GM12878 (cell line): ENCODE measurements around the gene TTC5.

Source experiments
- ATF2 ChIP-seq: IDR thresholded peaks from 2 replicates; pipeline ENCODE4 v1.6.1; 2012; ENCODE audit warnings: low read length, inconsistent platforms
- CBFB ChIP-seq: IDR thresholded peaks from 2 replicates; pipeline ENCODE4 v1.6.1; 2016; ENCODE audit warnings: antibody characterized with exemption, low read depth
- CEBPZ ChIP-seq: fragments of 150-350 bp; IDR thresholded peaks from 2 replicates; pipeline ENCODE4 v1.6.1; 2016; ENCODE audit warnings: low read depth, low read length
- CHD4 ChIP-seq: fragments of 200-600 bp; sonication (generic); IDR thresholded peaks from 2 replicates; pipeline ENCODE4 v1.6.1; 2016; ENCODE audit warnings: mild to moderate bottlenecking
- DPF2 ChIP-seq: fragments of 450-650 bp; IDR thresholded peaks from 2 replicates; pipeline ENCODE4 v1.6.1; 2017; ENCODE audit warnings: mild to moderate bottlenecking
- ETV6 ChIP-seq, 2 experiments: fragments of 450-650 bp in 1 of 2; IDR thresholded peaks in 1 of 2; conservative IDR thresholded peaks in 1 of 2; 2 replicates each; pipeline ENCODE4 v1.6.1; 2014; ENCODE audit warnings: antibody characterized with exemption in 1 of 2, borderline replicate concordance in 1 of 2, low read depth in 1 of 2, mild to moderate bottlenecking in 1 of 2, moderate library complexity in 1 of 2
- EZH2 ChIP-seq: IDR thresholded peaks from 2 replicates; pipeline ENCODE4 v1.6.1; 2012; ENCODE audit warnings: low read depth, mild to moderate bottlenecking, control low read depth, inconsistent platforms, low read length, borderline replicate concordance; ENCODE audit not compliant: control insufficient read depth
- MYC ChIP-seq: IDR thresholded peaks from 2 replicates; pipeline ENCODE4 v1.6.1; 2011; ENCODE audit warnings: mild to moderate bottlenecking, low read length, moderate library complexity, inconsistent platforms; ENCODE audit not compliant: insufficient read depth, insufficient replicate concordance, insufficient read length, severe bottlenecking
- POLR2AphosphoS2 ChIP-seq: IDR thresholded peaks from 2 replicates; pipeline ENCODE4 v1.6.1; 2011; ENCODE audit warnings: low read depth, mild to moderate bottlenecking, low read length, improper control_type of control experiment, moderate library complexity
- POLR2AphosphoS5 ChIP-seq: IDR thresholded peaks from 2 replicates; pipeline ENCODE4 v1.6.1; 2011; ENCODE audit warnings: mild to moderate bottlenecking, low read length, inconsistent platforms
- RAD21 ChIP-seq: IDR thresholded peaks from 2 replicates; pipeline ENCODE4 v1.6.1; 2011; ENCODE audit warnings: mild to moderate bottlenecking, low read depth, low read length, moderate library complexity; ENCODE audit not compliant: insufficient read depth
- SUZ12 ChIP-seq: fragments of 200-600 bp; sonication (generic); IDR thresholded peaks from one replicate; pipeline ENCODE4 v1.6.1; 2018; ENCODE audit warnings: antibody characterized with exemption, mild to moderate bottlenecking; ENCODE audit not compliant: unreplicated experiment
- TF ChIP-seq, protein P1 (sequence below): IDR thresholded peaks from 2 replicates; pipeline ENCODE4 v1.6.1; 2012; ENCODE audit warnings: low read depth, low read length, improper control_type of control experiment
- TF ChIP-seq, protein P2 (sequence below), 3 experiments: IDR thresholded peaks in 2 of 3; conservative IDR thresholded peaks in 1 of 3; 2 replicates each; pipeline ENCODE4 v1.5.1; 2011; ENCODE audit warnings: low read depth in 3 of 3, low read length in 3 of 3, mild to moderate bottlenecking in 3 of 3, control low read depth in 2 of 3, moderate library complexity in 2 of 3, inconsistent platforms in 1 of 3, mixed read lengths in 1 of 3; ENCODE audit not compliant: control insufficient read depth in 2 of 3, insufficient read depth in 1 of 3; ENCODE audit errors: extremely low read depth in 1 of 3

- TF ChIP-seq, protein P1, sequence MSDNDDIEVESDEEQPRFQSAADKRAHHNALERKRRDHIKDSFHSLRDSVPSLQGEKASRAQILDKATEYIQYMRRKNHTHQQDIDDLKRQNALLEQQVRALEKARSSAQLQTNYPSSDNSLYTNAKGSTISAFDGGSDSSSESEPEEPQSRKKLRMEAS: no peak
- TF ChIP-seq MYC: no peak
- TF ChIP-seq ATF2: no peak
- no peak for TF ChIP-seq POLR2AphosphoS2
- TF ChIP-seq EZH2: no peak
- TF ChIP-seq ETV6 (conservative IDR thresholded peaks at IDR 0.05 in 1 of 2, IDR thresholded peaks at IDR 0.05 in 1 of 2; ENCODE audit: borderline replicate concordance in 1 of 2, low read depth in 1 of 2): no peak
- no peak for TF ChIP-seq DPF2
- no peak for TF ChIP-seq CHD4
- TF ChIP-seq, protein P2, sequence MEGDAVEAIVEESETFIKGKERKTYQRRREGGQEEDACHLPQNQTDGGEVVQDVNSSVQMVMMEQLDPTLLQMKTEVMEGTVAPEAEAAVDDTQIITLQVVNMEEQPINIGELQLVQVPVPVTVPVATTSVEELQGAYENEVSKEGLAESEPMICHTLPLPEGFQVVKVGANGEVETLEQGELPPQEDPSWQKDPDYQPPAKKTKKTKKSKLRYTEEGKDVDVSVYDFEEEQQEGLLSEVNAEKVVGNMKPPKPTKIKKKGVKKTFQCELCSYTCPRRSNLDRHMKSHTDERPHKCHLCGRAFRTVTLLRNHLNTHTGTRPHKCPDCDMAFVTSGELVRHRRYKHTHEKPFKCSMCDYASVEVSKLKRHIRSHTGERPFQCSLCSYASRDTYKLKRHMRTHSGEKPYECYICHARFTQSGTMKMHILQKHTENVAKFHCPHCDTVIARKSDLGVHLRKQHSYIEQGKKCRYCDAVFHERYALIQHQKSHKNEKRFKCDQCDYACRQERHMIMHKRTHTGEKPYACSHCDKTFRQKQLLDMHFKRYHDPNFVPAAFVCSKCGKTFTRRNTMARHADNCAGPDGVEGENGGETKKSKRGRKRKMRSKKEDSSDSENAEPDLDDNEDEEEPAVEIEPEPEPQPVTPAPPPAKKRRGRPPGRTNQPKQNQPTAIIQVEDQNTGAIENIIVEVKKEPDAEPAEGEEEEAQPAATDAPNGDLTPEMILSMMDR (IDR thresholded peaks at IDR 0.05 in 2 of 3, conservative IDR thresholded peaks at IDR 0.05 in 1 of 3; ENCODE audit: control insufficient read depth in 2 of 3, extremely low read depth in 1 of 3, insufficient read depth in 1 of 3, low read depth in 3 of 3, low read length in 3 of 3): no peak
- TF ChIP-seq CEBPZ: no peak
- no peak for TF ChIP-seq CBFB
- no peak for TF ChIP-seq RAD21
- no peak for TF ChIP-seq POLR2AphosphoS5
- TF ChIP-seq SUZ12: no peak
Observed at GRCh38 chr14:20334017-20334416, 28.3 kb upstream of the TTC5 start.
